IPS-11a (cell line): Measurements from ENCODE around the gene TOX2.
"Not testable (repeated sequence)": the region's sequence is repeated elsewhere in the genome, so short reads cannot be mapped to it uniquely, and the experiment has no call there.

Experiments
- H3K4me3 ChIP-seq: one replicate; pipeline ENCODE4 v1.5.1; 2013; ENCODE audit warnings: low read depth, low read length, control low read depth

TOX2 gene

GRCh38 chr20:44029848-44030230 lies 115.2 kb downstream of the TOX2 start:
- no peak overlapping the region for H3K4me3 ChIP-seq

DNA sequence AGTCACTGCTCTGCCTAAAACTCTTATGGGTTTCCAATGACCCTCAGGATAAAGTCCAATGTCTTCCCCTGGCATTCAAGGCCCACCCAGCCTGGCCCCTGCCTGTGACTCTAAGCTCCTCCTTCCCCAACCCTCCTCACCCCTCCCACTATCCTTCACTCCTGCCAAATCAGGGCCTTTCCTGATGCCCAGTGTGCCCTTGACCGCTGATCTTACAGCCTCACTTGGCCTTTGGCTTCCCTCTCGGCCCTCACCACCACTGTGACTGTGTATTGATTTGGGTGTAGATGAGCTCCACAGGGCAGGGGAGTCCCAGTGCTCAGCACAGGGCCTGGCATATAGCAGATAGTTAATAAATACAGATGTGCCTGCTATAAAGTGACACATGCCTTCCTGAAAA lies 115.7 kb downstream of the TOX2 start:
- H3K4me3 ChIP-seq = no peak overlapping the region

DNA sequence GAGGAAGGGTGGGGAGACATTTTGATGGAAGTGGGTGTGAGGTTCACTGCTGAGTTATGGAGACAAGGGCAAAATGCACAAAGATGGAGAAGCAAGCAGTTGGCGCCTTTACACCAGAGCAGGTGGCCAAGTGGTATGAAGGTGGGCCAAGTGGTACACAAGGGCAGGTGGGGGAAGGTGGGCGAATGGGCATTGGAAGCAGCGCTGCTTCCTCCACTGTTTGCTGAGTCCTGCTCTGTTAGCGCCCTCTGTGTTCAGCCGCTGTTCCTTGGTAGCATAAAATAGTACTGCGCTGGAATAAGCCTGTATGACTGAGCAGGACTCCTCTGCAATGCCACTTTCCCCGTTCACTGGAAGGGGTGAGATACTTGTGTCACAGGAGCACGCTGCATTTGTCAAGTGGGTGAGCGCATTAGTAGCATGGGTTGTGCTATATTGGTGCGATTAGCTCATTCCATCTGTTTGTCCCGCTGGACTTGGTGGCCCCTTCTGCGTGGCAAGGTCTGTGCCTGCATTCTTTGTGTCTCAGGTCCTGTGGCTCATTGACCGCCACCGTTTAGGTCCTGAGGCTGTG lies 116.4 kb downstream of the TOX2 start:
- H3K4me3 ChIP-seq = no peak overlapping the region

- H3K4me3 ChIP-seq = no peak overlapping the region
These were observed 117.3 kb downstream of the TOX2 start for GRCh38 chr20:44031781-44032582.

DNA sequence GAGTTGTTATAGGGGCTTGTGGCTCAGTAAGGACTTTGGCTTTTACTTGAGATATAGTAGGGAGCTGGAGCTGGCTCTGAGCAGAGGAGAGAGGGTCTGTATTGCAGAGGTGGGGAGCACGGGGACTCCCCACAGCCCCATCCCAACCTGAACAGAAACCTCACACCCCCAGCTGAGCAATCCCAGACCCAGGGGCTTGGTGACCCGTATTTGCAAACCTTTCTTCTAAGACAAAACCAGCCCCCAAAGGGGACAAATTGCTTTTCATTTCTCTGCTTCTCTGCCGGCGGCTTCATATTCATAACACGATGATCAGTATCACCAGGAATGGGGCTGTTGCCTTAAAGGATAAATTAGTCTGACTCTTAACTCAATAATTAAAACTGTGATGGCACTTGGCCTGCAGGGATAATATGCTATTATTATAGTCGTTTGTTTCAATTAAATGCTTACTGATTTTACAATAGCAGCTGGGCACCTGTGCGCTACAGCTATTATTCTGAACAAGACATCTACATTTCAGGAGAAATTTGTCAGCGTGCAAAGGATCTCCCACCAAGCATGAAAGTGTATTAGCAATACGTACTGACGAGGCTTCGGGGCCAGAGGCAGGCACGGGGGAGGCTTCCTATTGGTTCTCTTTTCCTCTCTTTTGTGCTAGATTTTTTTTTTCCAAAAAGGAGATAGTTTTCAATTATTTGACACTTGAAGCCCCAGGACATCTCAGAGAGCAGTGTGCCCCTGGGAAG lies 118.1 kb downstream of the TOX2 start:
- no peak overlapping the region for H3K4me3 ChIP-seq

DNA sequence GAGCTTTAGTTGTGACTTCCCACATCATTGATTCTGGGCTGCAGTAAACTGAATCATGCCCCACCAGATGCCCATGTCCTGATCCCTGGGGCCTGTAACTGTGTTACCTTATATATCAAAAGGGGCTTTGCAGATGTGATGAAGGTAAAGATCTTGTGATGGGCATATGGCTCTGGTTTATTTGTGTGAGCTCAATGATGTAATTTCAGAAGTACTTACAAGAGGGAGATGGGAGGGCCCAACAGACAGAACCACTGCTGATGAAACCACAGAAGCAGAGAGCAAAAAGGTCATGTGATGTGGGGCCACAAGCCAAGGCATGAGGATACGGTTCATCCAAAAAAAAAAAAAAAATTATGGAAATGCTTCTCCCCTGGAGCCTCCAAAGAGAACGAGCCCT lies 118.7 kb downstream of the TOX2 start:
- H3K4me3 ChIP-seq = no peak overlapping the region

DNA sequence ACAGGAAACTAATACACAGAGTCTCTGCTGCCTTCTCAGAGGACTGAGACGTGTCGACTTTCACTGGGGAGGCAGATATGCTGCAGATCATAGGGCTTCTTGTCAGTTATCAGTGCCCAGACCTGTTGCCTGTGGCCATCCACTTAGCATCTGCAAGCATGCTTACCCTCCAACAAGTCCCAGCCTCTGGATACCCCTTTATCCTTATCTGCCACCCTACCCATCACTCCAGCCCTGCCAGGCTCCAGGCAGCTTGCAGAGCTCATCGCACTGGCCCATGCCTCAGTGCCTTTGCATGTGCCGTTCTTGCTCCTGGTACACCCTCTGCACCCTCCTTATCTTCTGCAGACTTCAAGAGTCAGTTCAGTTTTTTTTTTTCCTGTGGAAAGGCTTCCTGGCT lies 119.2 kb downstream of the TOX2 start:
- no peak overlapping the region for H3K4me3 ChIP-seq

- no peak overlapping the region for H3K4me3 ChIP-seq
These were observed 119.8 kb downstream of the TOX2 start for GRCh38 chr20:44034451-44034850.

DNA sequence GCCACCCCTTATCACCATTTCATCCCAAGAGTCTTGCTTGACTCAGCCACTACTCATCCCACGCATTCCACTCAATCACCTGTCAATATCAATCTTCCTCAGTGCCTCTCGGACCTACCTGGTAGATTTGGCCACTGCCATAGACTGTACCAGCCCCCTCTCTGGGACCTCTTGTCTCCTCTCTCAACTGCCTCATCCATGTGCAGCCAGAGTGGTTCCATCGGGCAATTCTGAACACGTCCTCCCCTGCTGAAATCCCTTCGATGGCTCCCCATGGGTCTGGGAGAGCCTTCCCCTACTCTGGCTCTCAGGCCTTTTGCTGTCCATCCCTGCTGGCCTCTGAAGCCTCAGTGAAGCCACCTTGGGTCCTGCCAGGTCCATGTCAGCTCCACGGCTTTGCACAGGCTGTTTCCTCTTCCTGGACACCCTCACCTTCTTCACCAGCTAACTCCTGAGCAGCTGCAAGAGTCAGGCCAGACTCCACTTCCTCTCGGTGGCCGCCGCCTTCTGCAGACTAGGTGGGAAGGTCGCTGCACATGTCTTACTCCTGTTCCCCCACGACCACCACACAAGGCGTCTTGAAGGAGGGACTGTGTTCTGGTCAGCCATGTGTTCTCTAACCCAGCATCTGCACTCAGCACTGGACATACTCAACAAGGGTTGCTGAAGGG lies 120.4 kb downstream of the TOX2 start:
- H3K4me3 ChIP-seq = no peak overlapping the region

GRCh38 chr20:44035924-44036323 lies 121.3 kb downstream of the TOX2 start:
- no peak overlapping the region for H3K4me3 ChIP-seq

GRCh38 chr20:44036441-44036840 lies 121.8 kb downstream of the TOX2 start:
- H3K4me3 ChIP-seq = no peak overlapping the region

DNA sequence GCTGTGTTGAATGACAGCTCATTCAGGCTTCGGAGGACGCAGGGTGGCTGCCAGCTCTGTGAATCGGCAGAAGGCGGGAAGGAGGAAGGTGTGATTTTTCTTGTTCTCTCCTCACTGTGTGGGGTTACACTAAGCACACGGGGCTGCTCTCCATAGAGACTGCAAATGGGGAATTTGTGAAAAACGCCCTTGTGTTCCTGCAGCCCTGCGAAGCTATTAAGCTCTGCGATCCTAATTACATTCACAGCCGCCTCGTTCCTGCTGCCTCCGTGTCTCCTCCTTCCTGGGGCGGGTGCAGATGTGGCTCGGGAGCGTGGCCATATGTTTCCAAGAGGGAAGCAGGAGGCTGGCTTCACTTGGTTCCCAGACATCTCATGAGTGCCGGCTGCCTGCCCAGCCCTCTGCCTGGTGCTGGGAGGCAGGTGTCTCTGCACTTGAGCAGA lies 124.0 kb downstream of the TOX2 start:
- no peak overlapping the region for H3K4me3 ChIP-seq

DNA sequence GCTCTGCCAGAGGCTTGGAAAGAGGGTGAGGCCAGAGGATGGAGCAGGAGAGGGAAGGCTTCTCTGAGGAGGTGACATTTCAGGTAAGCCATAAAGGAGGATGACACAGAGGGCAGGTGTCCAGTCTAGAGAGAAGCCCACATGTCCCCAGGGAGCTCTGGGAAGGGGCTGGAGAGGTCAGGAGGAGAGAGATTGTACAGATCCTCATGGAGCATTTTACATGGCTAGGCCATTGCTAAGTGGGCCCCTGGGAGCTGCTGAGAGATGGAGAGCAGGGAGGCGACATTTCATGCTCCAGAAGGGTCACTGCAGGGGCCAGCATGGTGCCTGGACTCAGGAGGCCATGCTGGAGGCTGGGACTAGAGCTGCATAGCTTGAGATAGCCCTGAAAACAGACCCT lies 124.5 kb downstream of the TOX2 start:
- H3K4me3 ChIP-seq = no peak overlapping the region

GRCh38 chr20:44039741-44040140 lies 125.1 kb downstream of the TOX2 start:
- no peak overlapping the region for H3K4me3 ChIP-seq

- H3K4me3 ChIP-seq = no peak overlapping the region
These were observed 125.7 kb downstream of the TOX2 start for GRCh38 chr20:44040202-44040915.

DNA sequence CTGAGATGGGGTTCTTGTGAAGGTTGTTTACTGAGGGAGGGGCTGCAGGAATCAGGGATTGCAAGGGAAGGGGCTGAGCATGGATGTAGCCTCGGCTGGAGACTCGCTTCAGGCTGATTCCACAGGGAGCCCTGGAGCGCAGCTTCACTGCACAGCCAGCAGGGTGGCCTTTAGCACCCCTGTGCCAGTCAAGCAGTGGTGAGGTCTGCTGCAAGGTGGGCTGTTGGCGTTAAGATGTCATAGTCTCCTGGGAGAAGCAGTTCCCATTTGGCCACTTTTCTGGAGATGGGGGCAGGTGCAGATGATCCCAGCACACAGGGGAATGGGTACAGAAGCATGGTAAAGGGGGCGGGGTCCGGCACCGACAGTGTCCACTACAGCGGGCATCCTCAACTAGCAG lies 126.3 kb downstream of the TOX2 start:
- no peak overlapping the region for H3K4me3 ChIP-seq

- not testable (repeated sequence) for H3K4me3 ChIP-seq
These were observed 130.1 kb downstream of the TOX2 start for GRCh38 chr20:44044712-44045111.

DNA sequence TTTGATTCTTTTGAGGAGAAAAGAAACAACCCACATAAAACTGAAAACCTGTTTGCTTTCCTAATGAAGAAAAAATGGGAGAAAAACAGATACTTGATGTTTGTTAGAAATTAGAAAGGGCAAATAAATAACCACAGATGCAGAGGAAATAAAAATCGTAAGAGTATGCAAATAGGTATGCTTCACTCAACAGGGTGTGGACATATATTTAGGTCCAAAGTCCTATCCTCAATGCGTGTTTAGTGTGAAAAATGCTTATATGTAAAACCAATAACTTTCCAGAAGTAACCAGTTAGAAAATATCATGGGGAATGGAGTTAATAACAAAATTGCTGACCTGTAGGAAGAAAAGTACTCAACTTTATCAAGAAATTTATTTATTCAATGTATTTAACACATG lies 135.7 kb downstream of the TOX2 start:
- no peak overlapping the region for H3K4me3 ChIP-seq

DNA sequence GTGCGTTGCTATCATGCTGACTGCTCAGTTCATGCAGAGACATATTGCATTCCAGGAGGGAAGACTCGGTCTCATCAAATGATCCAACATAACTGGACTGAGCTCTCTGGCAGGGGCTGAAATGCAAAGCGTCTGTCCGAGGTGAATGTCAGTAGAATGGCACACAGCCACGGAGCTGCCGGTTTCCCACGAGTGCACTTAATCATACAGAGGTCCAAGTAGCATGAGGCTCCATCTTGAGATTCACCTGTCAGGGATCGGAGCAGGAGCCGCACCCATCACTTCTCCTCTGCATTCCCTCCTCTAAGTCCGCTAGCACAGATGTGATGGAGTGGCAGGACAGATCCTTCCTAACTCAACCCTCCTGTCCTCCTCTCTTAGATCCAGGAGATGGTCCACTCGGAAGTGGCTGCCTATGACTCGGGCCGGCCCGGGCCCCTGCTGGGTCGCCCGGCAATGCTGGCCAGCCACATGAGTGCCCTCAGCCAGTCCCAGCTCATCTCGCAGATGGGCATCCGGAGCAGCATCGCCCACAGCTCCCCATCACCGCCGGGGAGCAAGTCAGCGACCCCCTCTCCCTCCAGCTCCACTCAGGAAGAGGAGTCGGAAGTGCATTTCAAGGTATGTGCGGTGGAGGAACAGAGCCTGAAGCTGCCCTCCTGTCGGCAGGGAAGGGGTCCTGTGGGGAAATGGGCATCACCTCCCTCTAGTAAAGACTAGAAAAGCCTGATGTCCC lies 136.4 kb downstream of the TOX2 start:
- no peak overlapping the region for H3K4me3 ChIP-seq

GRCh38 chr20:44051661-44052000 lies 137.0 kb downstream of the TOX2 start:
- H3K4me3 ChIP-seq = no peak overlapping the region
